RWPE1 (cell line): ENCODE data around the gene DAPK2.
"Not testable (repeated sequence)": the region's sequence is repeated elsewhere in the genome, so short reads cannot be mapped to it uniquely, and the experiment has no call there.

ENCODE experiments used
- CTCF ChIA-PET: fragments of 350-600 bp; sonication (Branson Sonifier 250); formaldehyde crosslinking; extraction: SDS; loops from one replicate; lab custom pipeline; 2021; lab: Yijun Ruan, JAX
- POLR2A ChIA-PET: fragments of 400-600 bp; formaldehyde crosslinking; extraction: SDS; loops from one replicate; lab custom pipeline; 2020; ENCODE audit warnings: antibody characterized with exemption; ENCODE audit not compliant: low non-redundant PET; lab: Yijun Ruan, JAX
- DNase-seq: peaks from one replicate; pipeline ENCODE4 v3.0.0; 2012; ENCODE audit warnings: low spot score
- H3K27ac ChIP-seq: fragments of 450-650 bp; 2 replicates; pipeline ENCODE4 v1.5.1; 2017
- CTCF ChIP-seq: fragments of 450-650 bp; conservative IDR thresholded peaks from 2 replicates; pipeline ENCODE4 v1.5.1; 2017; ENCODE audit warnings: low read depth, mild to moderate bottlenecking

Gene DAPK2

GRCh38 chr15:63905131-63905530 lies 141.2 kb downstream of the DAPK2 start:
- CTCF ChIA-PET: no interaction called here
- no peak for DNase-seq
- no peak for TF ChIP-seq CTCF
- H3K27ac ChIP-seq: no peak overlapping the region
- POLR2A ChIA-PET: no interaction called here

- no peak overlapping the region for H3K27ac ChIP-seq
- ChIA-PET CTCF (interaction anchor here (0.6 to 0.9 kb wide), 2 partner anchors 12 to 80 kb away, joined by 3 to 5 read pairs; no protein-coding TSS in a partner anchor), POLR2A (no interaction called here)
- no peak for DNase-seq
- TF ChIP-seq CTCF: no peak
Observed at GRCh38 chr15:63904042-63904441, 142.2 kb downstream of the DAPK2 start.

- no peak for TF ChIP-seq CTCF
- DNase-seq: no peak
- ChIA-PET CTCF (no interaction called here), POLR2A (no interaction called here)
- no peak overlapping the region for H3K27ac ChIP-seq
Observed at GRCh38 chr15:63902671-63903035, 143.6 kb downstream of the DAPK2 start.

GRCh38 chr15:63901912-63902670 lies 144.2 kb downstream of the DAPK2 start:
- H3K27ac ChIP-seq: no peak overlapping the region
- DNase-seq: no peak
- CTCF ChIA-PET: no interaction called here
- no peak for TF ChIP-seq CTCF
- POLR2A ChIA-PET: no interaction called here

- CTCF ChIA-PET: no interaction called here
- POLR2A ChIA-PET: no interaction called here
- H3K27ac ChIP-seq: no peak overlapping the region
- TF ChIP-seq CTCF: no peak
- no peak for DNase-seq
Observed at GRCh38 chr15:63900306-63900705, 146.0 kb downstream of the DAPK2 start.

- CTCF ChIA-PET, POLR2A ChIA-PET, H3K27ac ChIP-seq, DNase-seq: not testable (repeated sequence)
Observed at GRCh38 chr15:63899606-63900005, 146.7 kb downstream of the DAPK2 start.

GRCh38 chr15:63899193-63899592 lies 147.1 kb downstream of the DAPK2 start:
- ChIA-PET POLR2A (no interaction called here), CTCF (no interaction called here)

More at GRCh38 chr15:63899193-63899592, 147.1 kb downstream of the DAPK2 start:
- no peak for TF ChIP-seq CTCF
- DNase-seq: no peak
- no peak overlapping the region for H3K27ac ChIP-seq
